ENCODE results near the gene MAP2K2.

The MAP2K2 gene

GRCh38 chr19:4075373-4075772 lies 48.5 kb downstream of the MAP2K2 start:
- no peak for DNase-seq

DNA sequence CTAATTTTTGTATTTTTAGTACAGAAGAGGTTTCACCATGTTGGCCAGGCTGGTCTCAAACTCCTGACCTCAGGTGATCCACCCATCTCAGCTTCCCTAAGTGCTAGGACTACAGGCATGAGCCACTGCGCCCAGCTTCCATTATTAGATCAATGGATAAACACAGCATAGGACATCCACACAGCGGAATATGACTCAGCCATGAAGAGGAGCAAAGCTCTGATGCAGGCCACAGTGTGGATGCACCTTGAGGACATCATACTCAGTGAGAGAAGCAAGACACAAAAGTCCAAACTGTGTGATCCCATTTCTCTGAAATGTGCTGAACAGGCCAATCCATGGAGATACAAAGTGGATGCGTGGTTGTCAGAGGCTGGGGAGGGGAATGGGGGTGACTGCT lies 52.3 kb downstream of the MAP2K2 start:
- no peak for DNase-seq

GRCh38 chr19:4069331-4069959 lies 54.5 kb downstream of the MAP2K2 start:
- DNase-seq, result no peak

DNA sequence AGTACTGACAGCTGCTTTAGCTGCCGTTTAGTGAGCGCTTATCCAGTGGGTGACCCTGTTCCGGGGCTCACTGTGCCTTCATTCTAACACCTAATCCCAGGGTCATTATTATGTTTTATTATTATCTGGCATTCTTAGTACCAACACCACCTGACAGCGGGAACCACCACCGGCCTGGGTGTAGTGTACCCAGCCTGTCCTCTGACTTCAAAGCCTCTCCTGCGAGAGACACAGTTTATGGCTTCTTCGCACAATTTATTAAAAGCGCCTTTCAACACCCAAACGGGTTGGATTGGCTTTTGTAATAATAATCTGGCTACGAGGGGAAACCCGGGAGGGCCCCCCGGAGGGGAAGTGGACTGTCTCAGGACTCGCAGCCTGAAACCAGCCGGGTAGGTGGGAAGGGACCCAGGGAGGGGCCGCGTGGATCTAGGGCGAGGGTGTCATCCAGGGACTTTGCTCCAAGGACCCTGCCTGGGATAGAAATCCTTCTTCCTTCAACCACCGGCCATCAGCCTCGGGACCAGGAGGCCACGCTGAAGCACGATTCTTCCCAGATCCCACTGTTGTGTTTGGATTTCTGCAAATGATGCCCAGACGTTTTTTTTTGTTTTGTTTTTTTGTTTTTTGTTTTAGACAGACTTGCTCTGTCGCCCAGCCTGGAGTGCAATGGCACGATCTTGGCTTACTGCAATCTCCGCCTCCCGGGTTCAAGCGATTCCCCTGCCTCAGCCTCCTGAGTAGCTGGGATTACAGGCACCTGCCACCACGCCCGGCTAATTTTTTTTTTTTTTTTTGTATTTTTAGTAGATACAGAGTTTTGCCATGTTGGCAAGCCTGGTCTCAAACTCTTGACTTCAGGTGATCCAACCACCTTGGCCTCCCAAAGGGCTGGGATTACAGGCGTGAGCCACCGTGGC lies 55.6 kb downstream of the MAP2K2 start:
- no peak for DNase-seq

DNA sequence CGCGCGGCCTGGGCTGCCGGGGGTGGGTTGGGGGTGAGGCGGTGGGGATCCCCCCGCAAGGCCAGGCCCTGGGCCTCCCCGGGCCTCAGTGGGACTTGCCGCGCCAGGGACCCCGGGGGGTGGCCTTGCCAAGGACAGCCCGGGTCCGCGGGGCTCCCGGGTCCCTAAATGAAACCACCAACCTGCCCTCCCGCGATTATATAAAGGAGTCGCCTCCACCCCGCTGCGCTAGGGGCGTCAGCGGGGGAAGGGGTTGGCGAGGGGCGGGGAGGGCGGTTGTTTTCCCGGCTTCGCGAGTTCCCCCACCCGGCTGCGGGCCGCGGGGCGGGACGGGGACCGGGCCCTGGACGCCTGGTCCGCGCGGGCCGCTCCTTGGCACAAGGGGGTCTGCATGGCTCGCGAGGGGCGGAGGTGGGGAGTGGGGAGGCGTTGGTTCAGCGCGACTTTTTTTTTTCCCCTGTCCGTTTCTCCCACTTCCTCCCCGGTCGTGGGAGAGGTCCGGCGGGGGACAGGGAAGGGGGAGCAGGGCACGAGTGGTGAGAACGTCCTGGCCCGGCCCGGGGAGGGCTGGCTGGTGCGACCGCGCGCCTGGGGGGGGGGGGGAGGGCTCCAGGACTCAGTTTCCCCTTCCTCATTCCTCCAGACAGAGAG lies 56.4 kb downstream of the MAP2K2 start:
- DNase-seq, result no peak

GRCh38 chr19:4066682-4067395 lies 57.1 kb downstream of the MAP2K2 start, which contains the start of gene ZBTB7A:
Gene ZBTB7A, minus strand, starts transcription at chr19:4066899. Its CDS starts 11,667 bp downstream, at chr19:4055232.
- DNase-seq, result peak; percentile 42

GRCh38 chr19:4066176-4066606 lies 57.7 kb downstream of the MAP2K2 start:
- DNase-seq, result no peak

GRCh38 chr19:4065430-4066175 lies 58.3 kb downstream of the MAP2K2 start:
- peak; percentile 94 for DNase-seq

- DNase-seq, result no peak
Observed at GRCh38 chr19:4064496-4065260, 59.2 kb downstream of the MAP2K2 start.

GRCh38 chr19:4064149-4064495 lies 59.8 kb downstream of the MAP2K2 start:
- no peak for DNase-seq

DNA sequence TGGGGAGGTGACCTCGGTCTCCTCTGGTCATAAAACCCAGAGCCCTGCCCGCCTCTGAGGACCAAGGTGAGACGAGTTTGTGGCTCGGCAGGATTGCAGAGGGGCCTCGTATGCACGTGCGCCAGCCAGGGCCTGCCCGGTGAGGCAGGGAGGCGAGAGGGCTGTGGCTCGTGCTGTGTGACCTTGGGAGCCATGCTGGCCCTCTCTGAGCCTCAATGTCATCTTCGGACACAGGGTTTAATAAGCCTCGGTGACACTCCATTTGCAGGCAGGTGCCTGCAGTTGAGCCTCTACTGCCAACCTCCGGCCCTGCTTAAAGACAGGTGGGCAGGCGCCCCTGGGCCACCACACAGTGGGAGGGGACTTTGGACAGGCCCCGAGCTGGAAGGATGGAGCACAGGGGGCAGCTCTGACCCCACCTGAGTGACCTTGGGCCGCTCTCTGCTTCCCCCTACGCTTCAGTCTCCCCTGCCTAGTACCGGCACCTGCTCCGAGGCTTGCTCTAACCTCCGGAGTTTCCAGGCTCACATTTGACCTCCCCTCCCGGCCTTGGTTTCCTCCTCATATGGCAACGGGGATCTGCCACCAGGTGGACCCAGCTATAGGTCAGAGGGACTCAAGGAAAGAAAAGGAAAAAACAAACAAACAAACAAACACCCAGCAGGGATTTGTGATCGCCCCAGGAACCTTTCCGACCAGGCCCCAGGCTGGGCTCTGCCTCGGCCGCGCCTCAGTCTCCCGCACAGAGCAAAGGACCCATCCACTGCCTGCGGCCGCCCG lies 60.4 kb downstream of the MAP2K2 start:
- no peak for DNase-seq

DNA sequence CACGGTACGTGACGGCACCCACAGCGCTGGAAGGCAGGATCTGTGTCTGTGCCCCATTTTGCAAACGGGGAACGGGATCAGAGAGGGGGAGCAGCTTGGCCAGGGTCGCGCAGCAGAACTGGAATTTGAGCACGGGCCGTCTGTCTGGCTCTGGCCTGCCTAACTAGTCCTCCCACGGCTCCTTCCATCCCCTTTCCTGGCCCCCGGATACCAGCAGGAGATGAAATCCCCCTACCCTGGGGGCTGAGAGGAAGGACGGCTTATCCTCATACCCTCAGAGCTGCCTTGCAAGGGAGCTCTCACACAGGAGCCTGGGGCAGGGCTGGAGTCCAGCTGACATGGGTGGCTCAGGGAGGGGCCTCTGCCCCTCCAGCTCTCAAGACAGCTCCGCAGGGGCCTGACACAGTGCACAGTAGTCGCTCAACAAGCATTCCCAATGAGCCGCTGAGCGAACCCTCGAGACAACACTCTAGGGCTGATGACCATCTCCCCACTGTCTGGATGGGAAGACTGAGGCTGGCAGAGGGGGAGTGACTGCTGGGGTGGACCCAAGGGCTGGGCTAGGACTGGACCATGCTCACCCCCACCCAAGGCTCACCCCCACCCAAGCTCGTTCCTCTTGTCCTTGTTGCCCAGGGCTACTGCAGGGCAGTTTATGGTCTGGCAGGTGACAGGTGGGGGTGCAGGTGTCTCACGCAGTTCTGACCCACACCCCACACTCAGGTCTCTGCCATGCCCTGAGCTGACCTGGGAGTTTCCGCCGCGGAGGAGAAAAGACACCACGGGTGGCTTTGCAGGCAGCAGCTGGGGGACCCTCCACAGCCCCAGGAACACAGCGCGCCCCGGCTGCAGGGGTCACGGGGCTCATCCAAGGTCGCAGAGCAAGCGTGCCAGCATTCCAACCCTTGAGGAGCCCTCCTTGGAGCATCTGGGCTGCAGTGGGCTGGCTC lies 61.2 kb downstream of the MAP2K2 start:
- no peak for DNase-seq

GRCh38 chr19:4061683-4062418 lies 62.1 kb downstream of the MAP2K2 start:
- DNase-seq, result no peak

DNA sequence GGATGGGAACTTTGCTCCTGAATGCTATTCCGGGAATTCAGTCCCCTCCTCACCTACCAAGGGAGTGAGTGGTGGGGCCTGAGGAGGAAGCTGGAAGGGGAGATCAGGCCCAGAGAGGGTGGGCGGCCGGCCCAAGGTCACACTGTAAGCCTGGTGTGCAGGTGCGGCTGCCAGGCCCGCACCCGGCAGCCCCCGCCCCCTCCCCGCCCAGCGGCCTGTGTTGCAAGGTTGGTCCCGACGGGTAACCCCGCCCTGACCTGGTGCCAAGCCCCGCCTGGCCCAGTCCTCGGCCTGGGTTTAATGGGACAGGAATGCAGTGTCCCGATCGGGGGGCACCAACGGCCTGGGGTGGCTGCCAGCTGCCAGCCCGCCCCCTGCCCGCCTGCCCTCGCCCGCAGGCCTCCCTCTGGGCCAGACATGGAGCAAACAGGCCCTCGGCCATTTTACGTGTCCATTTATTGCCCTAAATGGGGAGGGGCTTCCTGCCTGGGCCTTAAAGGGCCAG lies 62.7 kb downstream of the MAP2K2 start:
- DNase-seq, result no peak

GRCh38 chr19:4060621-4061177 lies 63.2 kb downstream of the MAP2K2 start:
- DNase-seq, result no peak

DNA sequence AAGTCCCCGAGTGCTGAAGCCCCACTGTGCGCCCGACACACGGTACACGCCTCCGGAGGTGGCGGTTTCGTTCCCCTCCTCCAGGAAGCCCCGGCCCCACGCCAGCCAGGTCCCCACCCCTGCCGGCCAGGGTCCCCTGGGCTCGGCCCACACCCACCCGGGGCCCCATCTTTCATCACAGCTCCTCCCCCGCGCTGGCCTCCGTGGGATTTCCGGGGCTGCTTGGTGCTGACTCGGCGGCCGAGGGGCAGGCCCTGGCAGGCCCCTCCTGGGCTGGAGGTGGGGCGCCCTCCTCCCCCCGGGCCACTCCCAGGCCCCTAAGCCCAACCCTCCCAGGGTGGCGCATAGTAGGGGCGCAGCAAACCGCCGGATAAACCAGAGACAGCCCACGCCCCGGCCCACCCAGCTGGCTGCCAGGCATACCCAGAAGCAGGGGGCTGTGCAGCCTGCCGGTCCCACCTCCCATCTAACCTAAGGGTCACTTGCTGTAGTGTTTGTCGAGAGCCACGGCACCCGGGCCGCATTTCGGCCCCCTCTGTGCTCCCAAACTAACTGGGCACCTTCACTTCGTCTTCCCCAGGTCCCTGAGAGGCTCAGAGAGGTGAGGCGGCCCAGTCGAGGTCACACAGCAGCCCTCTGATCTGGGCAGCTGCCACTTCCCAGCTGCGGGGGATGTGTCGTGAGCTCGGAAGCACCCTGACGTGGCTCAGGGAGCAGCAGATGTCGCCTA lies 63.9 kb downstream of the MAP2K2 start:
- no peak for DNase-seq

DNA sequence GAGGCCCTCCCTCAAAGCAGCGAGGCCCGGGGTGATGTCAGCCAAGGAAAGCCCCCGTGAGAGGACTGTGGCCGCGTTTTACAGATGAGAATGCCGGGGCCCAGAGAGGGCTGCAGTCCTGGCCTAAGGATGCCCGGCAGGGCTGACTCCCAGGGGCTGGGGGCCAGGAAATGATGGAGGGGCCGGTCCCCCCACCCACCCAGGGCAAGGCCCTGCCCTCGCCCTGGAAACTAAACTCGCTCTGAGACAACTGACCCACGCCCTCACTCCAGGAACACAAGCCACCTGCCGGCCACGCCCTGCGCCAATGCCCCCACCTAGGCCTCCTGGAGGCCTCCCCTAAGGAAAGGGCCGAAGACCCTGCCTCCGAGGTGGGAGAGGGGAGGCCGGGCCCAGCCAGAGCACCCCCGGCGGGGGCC lies 64.5 kb downstream of the MAP2K2 start:
- DNase-seq, result no peak
